ENCODE data around the gene ADAM30.

The ADAM30 gene

GRCh38 chr1:119926553-119926952, 30.2 kb upstream of the ADAM30 start:
- TF ChIP-seq TAF1 (IDR thresholded peaks at IDR 0.05; ENCODE audit: borderline replicate concordance, insufficient read depth, low read length): no peak
- TF ChIP-seq POLR2AphosphoS5 (IDR thresholded peaks at IDR 0.05; ENCODE audit: low read depth, low read length): no peak
- TF ChIP-seq FOXP2 (optimal IDR thresholded peaks at IDR 0.05; ENCODE audit: borderline replicate concordance, extremely low read depth, extremely low read length, insufficient read depth): no peak
- no peak for TF ChIP-seq SIN3A (IDR thresholded peaks at IDR 0.05; ENCODE audit: borderline replicate concordance, insufficient read depth, low read length)
- TF ChIP-seq, protein P1, sequence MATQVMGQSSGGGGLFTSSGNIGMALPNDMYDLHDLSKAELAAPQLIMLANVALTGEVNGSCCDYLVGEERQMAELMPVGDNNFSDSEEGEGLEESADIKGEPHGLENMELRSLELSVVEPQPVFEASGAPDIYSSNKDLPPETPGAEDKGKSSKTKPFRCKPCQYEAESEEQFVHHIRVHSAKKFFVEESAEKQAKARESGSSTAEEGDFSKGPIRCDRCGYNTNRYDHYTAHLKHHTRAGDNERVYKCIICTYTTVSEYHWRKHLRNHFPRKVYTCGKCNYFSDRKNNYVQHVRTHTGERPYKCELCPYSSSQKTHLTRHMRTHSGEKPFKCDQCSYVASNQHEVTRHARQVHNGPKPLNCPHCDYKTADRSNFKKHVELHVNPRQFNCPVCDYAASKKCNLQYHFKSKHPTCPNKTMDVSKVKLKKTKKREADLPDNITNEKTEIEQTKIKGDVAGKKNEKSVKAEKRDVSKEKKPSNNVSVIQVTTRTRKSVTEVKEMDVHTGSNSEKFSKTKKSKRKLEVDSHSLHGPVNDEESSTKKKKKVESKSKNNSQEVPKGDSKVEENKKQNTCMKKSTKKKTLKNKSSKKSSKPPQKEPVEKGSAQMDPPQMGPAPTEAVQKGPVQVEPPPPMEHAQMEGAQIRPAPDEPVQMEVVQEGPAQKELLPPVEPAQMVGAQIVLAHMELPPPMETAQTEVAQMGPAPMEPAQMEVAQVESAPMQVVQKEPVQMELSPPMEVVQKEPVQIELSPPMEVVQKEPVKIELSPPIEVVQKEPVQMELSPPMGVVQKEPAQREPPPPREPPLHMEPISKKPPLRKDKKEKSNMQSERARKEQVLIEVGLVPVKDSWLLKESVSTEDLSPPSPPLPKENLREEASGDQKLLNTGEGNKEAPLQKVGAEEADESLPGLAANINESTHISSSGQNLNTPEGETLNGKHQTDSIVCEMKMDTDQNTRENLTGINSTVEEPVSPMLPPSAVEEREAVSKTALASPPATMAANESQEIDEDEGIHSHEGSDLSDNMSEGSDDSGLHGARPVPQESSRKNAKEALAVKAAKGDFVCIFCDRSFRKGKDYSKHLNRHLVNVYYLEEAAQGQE (IDR thresholded peaks at IDR 0.05; ENCODE audit: insufficient read depth in 1 of 2, low read depth in 2 of 2, low read length in 2 of 2): no peak

GRCh38 chr1:119924948-119925898, 28.9 kb upstream of the ADAM30 start:
- no peak for TF ChIP-seq SIN3A (IDR thresholded peaks at IDR 0.05; ENCODE audit: borderline replicate concordance, insufficient read depth, low read length)
- TF ChIP-seq POLR2AphosphoS5 (IDR thresholded peaks at IDR 0.05; ENCODE audit: low read depth, low read length): no peak
- no peak for TF ChIP-seq TAF1 (IDR thresholded peaks at IDR 0.05; ENCODE audit: borderline replicate concordance, insufficient read depth, low read length)
- TF ChIP-seq, protein P1 (IDR thresholded peaks at IDR 0.05; ENCODE audit: insufficient read depth in 1 of 2, low read depth in 2 of 2, low read length in 2 of 2): no peak
- TF ChIP-seq FOXP2 (optimal IDR thresholded peaks at IDR 0.05; ENCODE audit: borderline replicate concordance, extremely low read depth, extremely low read length, insufficient read depth): no peak

GRCh38 chr1:119920104-119920968, 24.0 kb upstream of the ADAM30 start:
- TF ChIP-seq FOXP2 (optimal IDR thresholded peaks at IDR 0.05; ENCODE audit: borderline replicate concordance, extremely low read depth, extremely low read length, insufficient read depth) (no peak), POLR2AphosphoS5 (IDR thresholded peaks at IDR 0.05; ENCODE audit: low read depth, low read length) (no peak), TAF1 (IDR thresholded peaks at IDR 0.05; ENCODE audit: borderline replicate concordance, insufficient read depth, low read length) (no peak), SIN3A (IDR thresholded peaks at IDR 0.05; ENCODE audit: borderline replicate concordance, insufficient read depth, low read length) (no peak)
- TF ChIP-seq, protein P1 (IDR thresholded peaks at IDR 0.05; ENCODE audit: insufficient read depth in 1 of 2, low read depth in 2 of 2, low read length in 2 of 2): no peak

GRCh38 chr1:119919241-119919640, 22.9 kb upstream of the ADAM30 start:
- TF ChIP-seq FOXP2 (optimal IDR thresholded peaks at IDR 0.05; ENCODE audit: borderline replicate concordance, extremely low read depth, extremely low read length, insufficient read depth): no peak
- TF ChIP-seq, protein P1 (IDR thresholded peaks at IDR 0.05; ENCODE audit: insufficient read depth in 1 of 2, low read depth in 2 of 2, low read length in 2 of 2): no peak
- TF ChIP-seq TAF1 (IDR thresholded peaks at IDR 0.05; ENCODE audit: borderline replicate concordance, insufficient read depth, low read length): no peak
- no peak for TF ChIP-seq SIN3A (IDR thresholded peaks at IDR 0.05; ENCODE audit: borderline replicate concordance, insufficient read depth, low read length)
- TF ChIP-seq POLR2AphosphoS5 (IDR thresholded peaks at IDR 0.05; ENCODE audit: low read depth, low read length): no peak
